ENCODE data around the gene SPDYE3. TPM values are rescaled to one million over a fixed set of nuclear protein-coding genes. Genes with fewer than 3 reads are reported as not detected.
A peak's percentile ranks its signal among the peaks of the same experiment; 100 is the strongest.
"Not testable (repeated sequence)": the region's sequence is repeated elsewhere in the genome, so short reads cannot be mapped to it uniquely, and the experiment has no call there.

The SPDYE3 gene
- total RNA-seq, 2 donors from 2014 or later = not detected

DNA sequence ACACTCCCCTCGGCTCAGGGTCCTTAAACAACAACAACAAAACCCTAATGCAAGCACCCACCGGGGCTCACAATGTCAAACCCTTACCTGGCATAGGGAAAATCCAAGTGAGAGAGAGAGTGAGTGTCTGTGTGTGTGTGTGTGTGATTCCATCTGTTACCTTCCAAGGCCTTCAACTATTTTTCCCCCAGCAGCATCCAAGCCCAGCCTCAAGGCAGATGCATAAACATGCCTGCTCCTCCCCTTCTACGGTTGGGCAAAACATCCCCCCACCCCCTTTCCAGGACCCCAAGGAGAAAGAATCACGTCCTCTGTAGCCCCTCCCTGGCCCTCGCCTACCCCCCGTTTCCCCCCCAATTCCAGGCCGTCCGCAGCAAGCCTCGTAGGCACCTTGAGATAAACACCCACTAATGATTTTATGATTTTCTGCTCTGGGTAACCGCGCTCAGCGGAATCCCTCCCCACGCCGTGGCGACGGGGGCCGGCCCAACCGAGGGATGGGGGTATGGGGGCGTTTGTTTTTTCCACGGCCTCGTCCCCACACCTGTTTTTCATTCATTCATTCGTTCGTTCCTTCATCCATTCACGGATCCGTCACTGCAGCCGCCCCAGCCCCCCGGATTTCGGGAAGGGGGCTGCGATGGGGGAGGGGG is 36.4 kb upstream of the SPDYE3 start:
- H3K27me3 ChIP-seq; H3K9me3 ChIP-seq; H3K36me3 ChIP-seq; DNase-seq (ENCODE audit: low spot score): not testable (repeated sequence)
- Histone ChIP-seq H3K27ac (peak overlapping the region in 1 of 2 donors; percentile 73), H3K4me1 (peaks cover 0 to 30% of the 10 kb centered on the region in 2 donors), H3K4me3 (peak overlapping the region; percentile 80 to 82)

DNA sequence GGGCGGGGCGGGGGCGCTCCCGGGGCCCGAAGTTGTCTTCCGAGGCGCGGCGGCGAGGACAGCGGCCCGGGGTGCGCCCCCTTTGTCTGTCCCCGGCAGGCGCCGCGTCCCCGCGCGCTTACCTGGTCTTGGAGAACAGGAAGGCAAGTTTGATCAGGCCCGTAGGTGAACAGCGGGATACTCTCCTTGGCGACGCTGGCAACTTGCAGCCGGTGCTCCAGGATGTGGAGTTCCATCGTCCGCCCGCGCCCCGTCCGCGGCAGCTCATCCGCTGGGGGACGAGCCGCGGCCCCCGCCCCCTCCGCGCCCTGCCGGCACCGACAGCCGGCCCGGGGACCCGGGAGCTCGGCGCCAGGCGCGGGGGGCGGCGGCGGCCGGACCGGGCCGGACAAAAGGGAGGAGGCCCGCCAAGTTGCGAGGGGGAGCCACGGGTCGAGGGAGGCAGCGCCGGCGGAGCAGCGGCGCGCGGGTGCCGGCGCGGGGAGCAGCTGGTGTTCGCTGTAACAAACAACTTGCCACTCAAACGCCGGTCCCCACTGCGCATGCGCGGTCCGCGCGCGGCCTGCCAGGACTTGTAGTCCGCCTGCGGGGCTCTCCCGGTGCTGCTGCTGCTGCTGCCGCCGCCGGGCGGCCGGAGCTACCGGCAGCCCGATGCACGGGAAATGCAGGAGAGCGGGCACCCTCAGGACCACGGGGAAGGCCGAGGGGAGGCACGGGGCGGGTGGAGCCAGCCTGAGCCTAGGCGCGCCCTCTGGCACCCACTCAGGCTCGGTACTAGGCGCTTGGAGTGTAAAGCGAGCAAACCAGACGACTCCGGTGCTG is 35.6 kb upstream of the SPDYE3 start:
- H3K27ac ChIP-seq = peak overlapping the region; percentile 56 to 73

GRCh38 chr7:100272538-100272902 is 35.0 kb upstream of the SPDYE3 start:
- H3K4me3 ChIP-seq = peak overlapping the region; percentile 80 to 82
- peak overlapping the region; percentile 56 to 73 for H3K27ac ChIP-seq
- DNase-seq (ENCODE audit: low spot score); H3K36me3 ChIP-seq; H3K9me3 ChIP-seq; H3K27me3 ChIP-seq: not testable (repeated sequence)
- H3K4me1 ChIP-seq = peaks cover 0 to 20% of the 10 kb centered on the region in 2 donors

More for the DNA sequence above, 35.6 kb upstream of the SPDYE3 start:
- Histone ChIP-seq H3K36me3 (no peaks in the 10 kb centered on the region), H3K9me3 (no peaks in the 10 kb centered on the region), H3K4me1 (peaks cover 0 to 22% of the 10 kb centered on the region in 2 donors), H3K27me3 (no peaks in the 10 kb centered on the region), H3K4me3 (peak overlapping the region; percentile 80 to 82)
- peak; percentile 99 for DNase-seq (ENCODE audit: low spot score)
- TF ChIP-seq, protein P1, sequence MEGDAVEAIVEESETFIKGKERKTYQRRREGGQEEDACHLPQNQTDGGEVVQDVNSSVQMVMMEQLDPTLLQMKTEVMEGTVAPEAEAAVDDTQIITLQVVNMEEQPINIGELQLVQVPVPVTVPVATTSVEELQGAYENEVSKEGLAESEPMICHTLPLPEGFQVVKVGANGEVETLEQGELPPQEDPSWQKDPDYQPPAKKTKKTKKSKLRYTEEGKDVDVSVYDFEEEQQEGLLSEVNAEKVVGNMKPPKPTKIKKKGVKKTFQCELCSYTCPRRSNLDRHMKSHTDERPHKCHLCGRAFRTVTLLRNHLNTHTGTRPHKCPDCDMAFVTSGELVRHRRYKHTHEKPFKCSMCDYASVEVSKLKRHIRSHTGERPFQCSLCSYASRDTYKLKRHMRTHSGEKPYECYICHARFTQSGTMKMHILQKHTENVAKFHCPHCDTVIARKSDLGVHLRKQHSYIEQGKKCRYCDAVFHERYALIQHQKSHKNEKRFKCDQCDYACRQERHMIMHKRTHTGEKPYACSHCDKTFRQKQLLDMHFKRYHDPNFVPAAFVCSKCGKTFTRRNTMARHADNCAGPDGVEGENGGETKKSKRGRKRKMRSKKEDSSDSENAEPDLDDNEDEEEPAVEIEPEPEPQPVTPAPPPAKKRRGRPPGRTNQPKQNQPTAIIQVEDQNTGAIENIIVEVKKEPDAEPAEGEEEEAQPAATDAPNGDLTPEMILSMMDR (IDR thresholded peaks at IDR 0.05) = peak in 1 of 2 donors; percentile 56

DNA sequence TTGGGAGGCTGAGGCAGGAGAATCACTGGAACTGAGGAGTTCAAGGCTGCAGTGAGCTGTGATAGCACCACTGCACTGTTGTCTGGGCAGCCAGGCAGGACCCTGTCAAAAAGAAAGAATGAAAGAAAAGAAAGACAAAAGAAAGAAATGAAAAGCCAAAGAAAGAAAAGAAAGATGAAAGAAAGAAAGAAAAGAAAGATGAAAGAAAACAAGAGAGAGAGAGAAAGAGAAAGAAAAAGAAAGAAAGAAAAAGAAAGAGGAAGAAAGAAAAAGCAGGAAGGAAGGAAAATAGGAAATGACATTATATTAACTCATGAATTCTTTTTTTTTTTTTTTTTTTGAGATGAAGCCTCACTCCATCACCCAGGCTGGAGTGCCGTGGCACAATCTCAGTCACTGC is 32.4 kb upstream of the SPDYE3 start:
- TF ChIP-seq, protein P1 (IDR thresholded peaks at IDR 0.05) = no peak
- Histone ChIP-seq H3K4me1 (peaks cover 0 to 13% of the 10 kb centered on the region in 2 donors), H3K9me3 (no peaks in the 10 kb centered on the region), H3K4me3 (no peak overlapping the region), H3K36me3 (no peaks in the 10 kb centered on the region), H3K27me3 (no peaks in the 10 kb centered on the region), H3K27ac (no peak overlapping the region)
- DNase-seq (ENCODE audit: low spot score) = no peak

DNA sequence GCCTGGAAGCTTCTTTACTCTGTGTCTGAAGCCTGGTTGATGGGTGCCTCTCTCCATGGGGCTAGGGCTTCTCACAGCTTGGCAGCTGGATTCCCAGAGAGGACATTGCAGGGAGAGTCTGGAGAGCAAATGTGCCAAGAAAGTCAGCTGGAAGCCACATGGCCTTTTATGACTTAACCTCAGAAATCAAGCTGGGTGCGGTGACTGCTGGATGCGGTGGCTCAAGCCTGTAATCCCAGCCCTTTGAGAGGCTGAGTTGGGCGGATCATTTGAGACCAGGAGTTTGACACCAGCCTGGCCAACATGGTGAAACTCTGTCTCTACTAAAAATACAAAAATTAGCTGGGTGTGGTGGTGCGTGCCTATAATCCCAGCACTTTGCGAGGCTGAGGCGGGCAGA is 31.4 kb upstream of the SPDYE3 start:
- not testable (repeated sequence) for H3K27ac ChIP-seq; H3K9me3 ChIP-seq; H3K4me3 ChIP-seq; H3K36me3 ChIP-seq; DNase-seq (ENCODE audit: low spot score); H3K4me1 ChIP-seq; H3K27me3 ChIP-seq

- DNase-seq (ENCODE audit: low spot score) = not testable (repeated sequence)
These were observed 25.4 kb upstream of the SPDYE3 start for GRCh38 chr7:100282069-100282608.

GRCh38 chr7:100283147-100283546 is 24.4 kb upstream of the SPDYE3 start:
- H3K27me3 ChIP-seq, H3K4me3 ChIP-seq, H3K27ac ChIP-seq, H3K4me1 ChIP-seq, H3K36me3 ChIP-seq, H3K9me3 ChIP-seq: not testable (repeated sequence)
- DNase-seq (ENCODE audit: low spot score) = peak; percentile 79

More at GRCh38 chr7:100282069-100282608, 25.4 kb upstream of the SPDYE3 start:
- H3K36me3 ChIP-seq, H3K9me3 ChIP-seq, H3K27me3 ChIP-seq, H3K27ac ChIP-seq, H3K4me3 ChIP-seq, H3K4me1 ChIP-seq: not testable (repeated sequence)

- H3K36me3 ChIP-seq; H3K9me3 ChIP-seq; H3K27me3 ChIP-seq; DNase-seq (ENCODE audit: low spot score); H3K4me1 ChIP-seq; H3K4me3 ChIP-seq; H3K27ac ChIP-seq: not testable (repeated sequence)
These were observed 20.1 kb upstream of the SPDYE3 start for GRCh38 chr7:100287191-100287969.

DNA sequence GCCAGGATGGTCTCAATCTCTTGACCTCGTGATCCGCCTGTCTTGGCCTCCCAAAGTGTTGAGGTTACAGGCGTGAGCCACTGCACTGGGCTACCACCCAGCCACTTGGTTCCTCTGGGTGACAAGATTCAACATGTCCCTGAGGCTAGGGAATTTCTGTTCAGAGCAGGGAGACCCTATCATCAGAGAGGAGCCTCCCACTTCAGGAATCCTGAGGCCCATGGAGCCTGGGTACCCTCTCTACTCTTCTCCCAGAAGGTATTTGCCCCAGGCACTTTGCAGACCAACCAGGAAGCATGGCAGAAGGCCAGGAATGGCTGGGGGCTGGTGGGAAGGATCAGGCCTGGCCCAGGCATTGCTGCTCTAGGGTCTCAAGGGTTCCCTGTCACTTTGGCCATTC is 19.2 kb upstream of the SPDYE3 start:
- DNase-seq (ENCODE audit: low spot score); H3K27ac ChIP-seq; H3K4me1 ChIP-seq; H3K9me3 ChIP-seq; H3K36me3 ChIP-seq; H3K4me3 ChIP-seq; H3K27me3 ChIP-seq: not testable (repeated sequence)

DNA sequence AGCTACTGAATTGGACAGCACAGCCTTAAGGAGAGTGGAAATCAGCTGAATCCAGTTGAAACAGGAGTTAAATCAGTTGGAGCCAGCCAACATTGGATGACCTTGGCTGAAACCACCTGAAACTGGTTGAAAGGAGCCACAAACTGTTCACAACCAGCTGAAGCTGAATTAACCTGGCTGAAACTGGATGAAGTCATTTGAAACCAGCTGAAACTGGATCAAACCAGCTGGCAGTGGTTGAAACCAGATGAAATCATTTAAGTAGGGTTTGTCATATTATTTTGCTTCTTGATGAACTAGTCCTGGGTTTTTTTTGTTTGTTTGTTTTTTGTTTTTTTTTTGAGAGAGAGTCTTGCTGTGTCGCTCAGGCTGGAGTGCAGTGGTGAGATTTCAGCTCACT is 15.3 kb upstream of the SPDYE3 start:
- DNase-seq (ENCODE audit: low spot score); H3K9me3 ChIP-seq; H3K27me3 ChIP-seq; H3K4me1 ChIP-seq; H3K27ac ChIP-seq; H3K4me3 ChIP-seq; H3K36me3 ChIP-seq: not testable (repeated sequence)

DNA sequence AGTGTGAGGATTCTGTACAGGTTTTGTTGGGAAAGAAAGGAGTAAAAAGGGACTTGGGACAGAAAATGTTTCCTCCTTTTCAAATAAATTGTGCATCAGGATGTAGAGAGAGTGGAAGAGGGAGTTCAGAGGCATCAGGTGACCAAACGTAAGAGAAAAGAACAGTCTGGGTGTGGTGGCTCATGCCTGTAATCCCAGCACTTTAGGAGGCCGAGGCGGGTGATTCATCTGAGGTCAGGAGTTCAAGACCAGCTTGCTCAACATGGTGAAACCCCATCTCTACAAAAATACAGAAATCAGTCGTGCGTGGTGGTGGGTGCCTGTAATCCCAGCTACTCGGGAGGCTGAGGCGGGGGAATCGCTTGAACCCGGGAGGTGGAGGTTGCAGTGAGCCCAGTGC is 12.2 kb upstream of the SPDYE3 start:
- DNase-seq (ENCODE audit: low spot score); H3K27ac ChIP-seq; H3K4me3 ChIP-seq; H3K9me3 ChIP-seq; H3K27me3 ChIP-seq; H3K36me3 ChIP-seq; H3K4me1 ChIP-seq: not testable (repeated sequence)
